H1 (cell line): Measurements from ENCODE around the gene PRSS3. TPM values are rescaled to one million over a fixed set of nuclear protein-coding genes. Genes with fewer than 3 reads are reported as not detected.

Source experiments
- CTCF ChIA-PET: fragments of 300-600 bp; sonication (Branson Sonifier 250); formaldehyde crosslinking; loops from one replicate; lab custom pipeline; 2021; ENCODE audit not compliant: partially characterized antibody; lab: Charles Lee
- POLR2A ChIA-PET: fragments of 300-600 bp; sonication (Branson Sonifier 250); formaldehyde crosslinking; loops from one replicate; lab custom pipeline; 2021; ENCODE audit warnings: inconsistent platforms; ENCODE audit not compliant: partially characterized antibody; lab: Charles Lee
- DNase-seq, 2 experiments: peaks; one replicate each; pipeline versions ENCODE4 v3.0.0 to v3.0.0-alpha.2; 2010 to 2022; ENCODE audit warnings: low spot score in 2 of 2, low read depth in 1 of 2, mixed read lengths in 1 of 2
- FAIRE-seq: peaks from 2 replicates; lab custom pipeline; 2011; peaks lifted over from hg19 to GRCh38; lab: Jason Lieb, UNC
- H2AFZ ChIP-seq: 2 replicates; pipeline ENCODE4 v1.8.1; 2012; ENCODE audit warnings: low read length, inconsistent platforms
- H2AK5ac ChIP-seq: 2 replicates; pipeline ENCODE4 v1.6.1; 2013; ENCODE audit warnings: low read depth, low read length
- H2BK120ac ChIP-seq: replicated peaks from 2 replicates; pipeline ENCODE3; 2013; ENCODE audit warnings: low read depth, low read length, inconsistent platforms
- H2BK12ac ChIP-seq: 2 replicates; pipeline ENCODE4 v1.6.1; 2013; ENCODE audit warnings: low read depth, low read length
- H2BK15ac ChIP-seq: 2 replicates; pipeline ENCODE4 v1.6.1; 2013; ENCODE audit warnings: low read length
- H2BK20ac ChIP-seq: 2 replicates; pipeline ENCODE4 v1.6.1; 2013; ENCODE audit warnings: low read length
- H2BK5ac ChIP-seq: 2 replicates; pipeline ENCODE4 v1.6.1; 2013; ENCODE audit warnings: low read depth, low read length
- H3K14ac ChIP-seq: 2 replicates; pipeline ENCODE4 v1.6.1; 2013; ENCODE audit warnings: inconsistent platforms; ENCODE audit not compliant: insufficient read length
- H3K18ac ChIP-seq: 2 replicates; pipeline ENCODE4 v1.6.1; 2013; ENCODE audit warnings: low read length; ENCODE audit errors: extremely low read depth
- H3K23ac ChIP-seq: 2 replicates; pipeline ENCODE4 v1.6.1; 2013; ENCODE audit warnings: inconsistent platforms; ENCODE audit not compliant: insufficient read length
- H3K23me2 ChIP-seq: 2 replicates; pipeline ENCODE4 v1.6.1; 2013; ENCODE audit warnings: low read depth, low read length
- H3K27ac ChIP-seq: 2 replicates; pipeline ENCODE4 v1.6.1; 2011; ENCODE audit warnings: low read depth, low read length, inconsistent platforms
- H3K27me3 ChIP-seq, 4 experiments: replicated peaks in 1 of 4; 1 replicate in 1 of 4; 2 replicates in 3 of 4; pipeline versions ENCODE4 v1.6.1 to v1.8.1; 2011 to 2013; ENCODE audit warnings: low read length in 3 of 4, mild to moderate bottlenecking in 3 of 4, inconsistent platforms in 2 of 4, mixed read lengths in 2 of 4, moderate library complexity in 1 of 4; ENCODE audit not compliant: control insufficient read depth in 3 of 4, insufficient read depth in 3 of 4; ENCODE audit errors: extremely low read depth in 1 of 4
- H3K36me3 ChIP-seq, 4 experiments: 2 replicates each; pipeline versions ENCODE4 v1.6.1 to v1.8.1; 2011 to 2013; ENCODE audit warnings: mild to moderate bottlenecking in 4 of 4, low read length in 3 of 4, moderate library complexity in 2 of 4, control low read depth in 1 of 4, inconsistent platforms in 1 of 4; ENCODE audit not compliant: insufficient read depth in 4 of 4, control insufficient read depth in 2 of 4
- H3K4ac ChIP-seq: replicated peaks from 2 replicates; pipeline ENCODE3; 2013; ENCODE audit warnings: low read length, low read depth, mixed read lengths, inconsistent platforms; ENCODE audit not compliant: insufficient read length
- H3K4me1 ChIP-seq, 4 experiments: replicated peaks in 1 of 4; 1 replicate in 1 of 4; 2 replicates in 3 of 4; pipeline versions ENCODE4 v1.6.1 to v1.8.1; 2011 to 2013; ENCODE audit warnings: low read length in 3 of 4, inconsistent platforms in 2 of 4, mixed read lengths in 1 of 4; ENCODE audit not compliant: insufficient read depth in 4 of 4, control insufficient read depth in 3 of 4
- H3K4me2 ChIP-seq, 2 experiments: 2 replicates each; pipeline versions ENCODE4 v1.6.1 to v1.8.1; 2011 to 2013; ENCODE audit warnings: low read depth in 2 of 2, low read length in 2 of 2, control low read depth in 1 of 2, inconsistent platforms in 1 of 2, mild to moderate bottlenecking in 1 of 2; ENCODE audit not compliant: insufficient read depth in 1 of 2
- H3K4me3 ChIP-seq, 4 experiments: fragments of 200-600, 300-600 bp in 1 of 4; sonication (generic), shearing (Covaris generic), sonication (Bioruptor Twin) in 1 of 4; 2 replicates each; pipeline versions ENCODE4 v1.5.1 to v1.8.1; 2011 to 2016; ENCODE audit warnings: low read length in 4 of 4, low read depth in 3 of 4, control low read depth in 2 of 4, inconsistent platforms in 2 of 4, mild to moderate bottlenecking in 2 of 4, mixed read lengths in 1 of 4, moderate library complexity in 1 of 4; ENCODE audit not compliant: insufficient read depth in 2 of 4; ENCODE audit errors: extremely low read depth in 1 of 4
- H3K56ac ChIP-seq: replicated peaks from 2 replicates; pipeline ENCODE3; 2013; ENCODE audit warnings: low read depth, mild to moderate bottlenecking, mixed read lengths, low read length, inconsistent platforms; ENCODE audit not compliant: insufficient read length
- H3K79me1 ChIP-seq: 2 replicates; pipeline ENCODE4 v1.6.1; 2013; ENCODE audit warnings: low read depth, low read length, control low read depth
- H3K79me2 ChIP-seq, 2 experiments: 2 replicates each; pipeline versions ENCODE4 v1.6.1 to v1.8.1; 2012 to 2013; ENCODE audit warnings: low read length in 2 of 2, mild to moderate bottlenecking in 2 of 2, inconsistent platforms in 1 of 2; ENCODE audit not compliant: insufficient read depth in 2 of 2, control insufficient read depth in 1 of 2
- H3K9ac ChIP-seq, 4 experiments: replicated peaks in 1 of 4; 1 replicate in 1 of 4; 2 replicates in 3 of 4; pipeline versions ENCODE4 v1.6.1 to v1.8.1; 2011 to 2013; ENCODE audit warnings: low read depth in 3 of 4, low read length in 3 of 4, control low read depth in 2 of 4, mild to moderate bottlenecking in 2 of 4, moderate library complexity in 2 of 4, inconsistent platforms in 1 of 4; ENCODE audit errors: extremely low read depth in 1 of 4
- H3K9me3 ChIP-seq, 2 experiments: 2 replicates each; pipeline versions ENCODE4 v1.6.1 to v1.8.1; 2012 to 2013; ENCODE audit warnings: mild to moderate bottlenecking in 2 of 2, moderate library complexity in 2 of 2, control low read depth in 1 of 2, inconsistent platforms in 1 of 2, low read depth in 1 of 2, low read length in 1 of 2, mixed read lengths in 1 of 2; ENCODE audit not compliant: insufficient read depth in 2 of 2
- H4K20me1 ChIP-seq, 2 experiments: replicated peaks in 1 of 2; 2 replicates each; pipeline versions ENCODE3 to v1.8.1; 2011 to 2013; ENCODE audit warnings: inconsistent platforms in 2 of 2, low read length in 2 of 2, mild to moderate bottlenecking in 1 of 2; ENCODE audit not compliant: insufficient read depth in 2 of 2, control insufficient read depth in 1 of 2
- H4K5ac ChIP-seq: 2 replicates; pipeline ENCODE4 v1.6.1; 2013; ENCODE audit warnings: low read length, low read depth, mixed read lengths, inconsistent platforms; ENCODE audit not compliant: insufficient read length
- H4K8ac ChIP-seq: 2 replicates; pipeline ENCODE4 v1.8.0; 2013; ENCODE audit warnings: mild to moderate bottlenecking, moderate library complexity, low read length, inconsistent platforms; ENCODE audit not compliant: insufficient read depth; ENCODE audit errors: extremely low read depth
- H4K91ac ChIP-seq: replicated peaks from 2 replicates; pipeline ENCODE3; 2013; ENCODE audit warnings: low read length, mixed read lengths, inconsistent platforms; ENCODE audit not compliant: insufficient read length
- BRCA1 ChIP-seq: IDR thresholded peaks from 2 replicates; pipeline ENCODE4 v1.6.1; 2012; ENCODE audit warnings: low read depth, low read length, improper control_type of control experiment
- CREB1 ChIP-seq: IDR thresholded peaks from 2 replicates; pipeline ENCODE4 v1.6.1; 2012; ENCODE audit warnings: inconsistent platforms
- FOSL1 ChIP-seq: IDR thresholded peaks from 2 replicates; pipeline ENCODE4 v1.6.1; 2011; ENCODE audit warnings: mild to moderate bottlenecking, low read depth, low read length, moderate library complexity; ENCODE audit not compliant: insufficient read depth
- JUND ChIP-seq: IDR thresholded peaks from 2 replicates; pipeline ENCODE4 v1.6.1; 2011; ENCODE audit warnings: mild to moderate bottlenecking, improper control_type of control experiment, low read length
- KDM1A ChIP-seq: fragments of 200-600, 300-600 bp; sonication (generic); IDR thresholded peaks from 2 replicates; pipeline ENCODE4 v1.7.1; 2016; ENCODE audit warnings: mild to moderate bottlenecking, low read length, borderline replicate concordance
- KDM4A ChIP-seq: IDR thresholded peaks from one replicate; pipeline ENCODE4 v1.7.1; 2012; ENCODE audit warnings: low read depth, mild to moderate bottlenecking, moderate library complexity, low read length, inconsistent platforms; ENCODE audit not compliant: severe bottlenecking
- MAX ChIP-seq: IDR thresholded peaks from 2 replicates; pipeline ENCODE4 v1.6.1; 2012; ENCODE audit warnings: inconsistent platforms
- NRF1 ChIP-seq: IDR thresholded peaks from 2 replicates; pipeline ENCODE4 v1.6.1; 2011; ENCODE audit warnings: mild to moderate bottlenecking, low read depth, low read length, improper control_type of control experiment
- SIX5 ChIP-seq: IDR thresholded peaks from 2 replicates; pipeline ENCODE4 v1.6.1; 2011; ENCODE audit warnings: mild to moderate bottlenecking, low read depth, low read length
- SP2 ChIP-seq: IDR thresholded peaks from 2 replicates; pipeline ENCODE4 v1.6.1; 2012; ENCODE audit warnings: mild to moderate bottlenecking, low read length, inconsistent platforms
- TAF7 ChIP-seq: optimal IDR thresholded peaks from 2 replicates; pipeline ENCODE3; 2011; ENCODE audit warnings: low read depth, mild to moderate bottlenecking, inconsistent platforms, low read length, moderate library complexity, borderline replicate concordance
- TEAD4 ChIP-seq: IDR thresholded peaks from 2 replicates; pipeline ENCODE4 v1.6.1; 2012; ENCODE audit warnings: low read depth, low read length, inconsistent platforms, mixed read lengths
- USF2 ChIP-seq: IDR thresholded peaks from 2 replicates; pipeline ENCODE4 v1.6.1; 2011; ENCODE audit warnings: low read length, improper control_type of control experiment
- WGBS, 2 experiments: shearing (Covaris generic) in 1 of 2; methylation state at CpG; one replicate each; pipeline versions ENCODE4 v1.1.6 to v1.1.7; 2013 to 2015; ENCODE audit warnings: low lambda C conversion rate in 2 of 2, mixed read lengths in 2 of 2, inconsistent platforms in 1 of 2, low coverage in 1 of 2, missing lambda C conversion rate in 1 of 2; ENCODE audit not compliant: insufficient replicate concordance in 2 of 2, insufficient coverage in 1 of 2, insufficient read length in 1 of 2; ENCODE audit errors: extremely low coverage in 1 of 2, missing lambda C conversion rate in 1 of 2; 5-methylcytosine and 5-hydroxymethylcytosine counted together
- polyA plus RNA-seq, 7 experiments: library from polyadenylated mRNA; depleted of rRNA in 3 of 7; stranded (reverse) in 5 of 7; unstranded in 2 of 7; fragments of >200 nt in 5 of 7; fragments of 200-250 nt in 2 of 7; gene quantifications; 1 replicate in 5 of 7; 2 replicates in 1 of 7; 4 replicates in 1 of 7; pipeline versions ENCODE4 v1.2.1 to v1.2.3, GENCODE V29; 2011 to 2013; ENCODE audit warnings: missing spikeins in 2 of 7, mixed read lengths in 2 of 7
- total RNA-seq: library from RNA; stranded (reverse); fragmentation: NEBNext Ultra II Directional; extraction: Animal tissue kit (Norgen Biotek cat#: 25700); gene quantifications from 2 replicates; pipeline ENCODE4 v1.2.1, GENCODE V29; 2021

Gene PRSS3
- total and polyA plus RNA-seq, 2 of the 8 experiments (the other 6 are each of a cell fraction or from before 2014, with no cell fraction given), result 0.12 TPM; not detected in 1

GRCh38 chr9:33840381-33840780 lies 45.0 kb downstream of the PRSS3 start:
- Histone ChIP-seq H3K4me3 (no peak overlapping the region), H2BK20ac (no peak overlapping the region), H2AK5ac (no peak overlapping the region), H3K9ac (no peak overlapping the region), H3K23ac (no peak overlapping the region), H3K79me1 (peaks cover 5% of the 10 kb centered on the region; the same call in 1 of the 2 replicates), H2BK120ac (no peak overlapping the region), H3K27ac (no peak overlapping the region), H3K4ac (no peak overlapping the region), H3K9me3 (no peaks in the 10 kb centered on the region), H2AFZ (no peak overlapping the region), H4K5ac (no peak overlapping the region), H3K18ac (no peak overlapping the region), H3K4me2 (no peak overlapping the region), H4K20me1 (peaks cover 4% of the 10 kb centered on the region in 2 experiments), H4K8ac (no peak overlapping the region), H2BK12ac (no peak overlapping the region), H3K56ac (no peak overlapping the region), H4K91ac (no peak overlapping the region), H3K23me2 (no peaks in the 10 kb centered on the region), H3K27me3 (no peaks in the 10 kb centered on the region), H3K36me3 (no peaks in the 10 kb centered on the region; a peak in 1 of 8 replicates), H2BK15ac (no peak overlapping the region), H3K14ac (no peak overlapping the region), H3K79me2 (peaks cover 0 to 93% of the 10 kb centered on the region in 2 experiments), H3K4me1 (no peaks in the 10 kb centered on the region), H2BK5ac (no peak overlapping the region)
- DNase-seq, result no peak
- 90% methylated on average over 2 of the region's 2 CpGs; no CpG with 5 or more reads in 1 of the 2 experiments for WGBS, 2 experiments
- POLR2A ChIA-PET, result no interaction called here
- CTCF ChIA-PET, result interaction anchor here (1.2 to 2.1 kb wide), 2 partner anchors 12 to 27 kb away, joined by 5 to 8 read pairs; no protein-coding TSS in a partner anchor
- no peak for FAIRE-seq
- TF ChIP-seq JUND (no peak), KDM1A (no peak), BRCA1 (no peak), TAF7 (no peak), KDM4A (no peak), MAX (no peak), NRF1 (no peak), SP2 (no peak), USF2 (no peak), CREB1 (no peak), FOSL1 (no peak), SIX5 (no peak), TEAD4 (no peak)
